PC-3 (cell line): ENCODE results near the gene WDR81. TPM values are rescaled to one million over a fixed set of nuclear protein-coding genes. Genes with fewer than 3 reads are reported as not detected.

Experiments
- ATAC-seq: fragments of 200-7000 bp; cut with Tn5 transposase; 2 replicates; pipeline ENCODE4 v1.9.1; 2020; ENCODE audit warnings: mild to moderate bottlenecking, moderate library complexity
- BruUV-seq: library from RNA; stranded (reverse); fragments of 400-500 nt; replicated peaks from 2 replicates; lab custom pipeline; 2021; lab: Mats Ljungman, UMichigan
- CTCF ChIA-PET: fragments of 300-600 bp; sonication (Branson Sonifier 250); formaldehyde crosslinking; loops from one replicate; lab custom pipeline; 2022; ENCODE audit warnings: antibody characterized with exemption; lab: Charles Lee
- POLR2A ChIA-PET: fragments of 300-600 bp; sonication (Branson Sonifier 250); formaldehyde crosslinking; loops from one replicate; lab custom pipeline; 2022; ENCODE audit warnings: antibody characterized with exemption; ENCODE audit not compliant: unreplicated experiment; lab: Charles Lee
- DNase-seq: peaks from one replicate; pipeline ENCODE4 v3.0.0-alpha.2; 2015
- H2AFZ ChIP-seq: fragments of 300-600 bp; sonication (generic); 2 replicates; pipeline ENCODE4 v1.6.0; 2016; ENCODE audit warnings: antibody characterized with exemption, low read length
- H3F3A ChIP-seq: fragments of 300-600 bp; sonication (generic); one replicate; pipeline ENCODE4 v1.6.0; 2017; ENCODE audit warnings: antibody characterized with exemption, low read length, control low read depth, mild to moderate bottlenecking; ENCODE audit not compliant: unreplicated experiment
- H3K27ac ChIP-seq: fragments of 300-600 bp; sonication (generic); 2 replicates; pipeline ENCODE4 v1.5.1; 2016; ENCODE audit warnings: mild to moderate bottlenecking, low read length
- H3K27me3 ChIP-seq: fragments of 300-600 bp; sonication (generic); 2 replicates; pipeline ENCODE4 v1.6.1; 2016; ENCODE audit warnings: low read length, mixed read lengths
- H3K36me3 ChIP-seq: fragments of 300-600 bp; sonication (generic); 2 replicates; pipeline ENCODE4 v1.6.1; 2016; ENCODE audit warnings: low read depth, mixed run types, low read length, mixed read lengths
- H3K4me1 ChIP-seq: fragments of 300-600 bp; sonication (generic); 2 replicates; pipeline ENCODE4 v1.5.1; 2016; ENCODE audit warnings: low read length; ENCODE audit not compliant: insufficient read depth
- H3K4me2 ChIP-seq: fragments of 300-600 bp; sonication (generic); 2 replicates; pipeline ENCODE4 v1.6.0; 2016; ENCODE audit warnings: low read length
- H3K4me3 ChIP-seq: fragments of 300-600 bp; sonication (generic); 2 replicates; pipeline ENCODE4 v1.5.1; 2016; ENCODE audit warnings: mild to moderate bottlenecking, low read length, mixed read lengths
- H3K79me2 ChIP-seq: fragments of 300-600 bp; sonication (generic); 2 replicates; pipeline ENCODE4 v1.6.1; 2017; ENCODE audit warnings: low read length, mixed read lengths
- H3K9ac ChIP-seq: fragments of 300-600 bp; sonication (generic); 2 replicates; pipeline ENCODE4 v1.6.0; 2016; ENCODE audit warnings: mild to moderate bottlenecking, low read length
- H3K9me2 ChIP-seq: fragments of 300-600 bp; sonication (generic); replicated peaks from 2 replicates; pipeline ENCODE4 v1.6.1; 2016; ENCODE audit warnings: mixed run types, low read length, mixed read lengths
- H3K9me3 ChIP-seq: fragments of 300-600 bp; sonication (generic); 2 replicates; pipeline ENCODE4 v1.6.1; 2016; ENCODE audit warnings: low read length, mixed read lengths
- H4K20me1 ChIP-seq: fragments of 300-600 bp; sonication (generic); 2 replicates; pipeline ENCODE4 v1.6.1; 2016; ENCODE audit warnings: low read length, mixed read lengths
- EZH2 ChIP-seq: fragments of 300-600 bp; sonication (generic); IDR thresholded peaks from one replicate; pipeline ENCODE4 v1.6.1; 2017; ENCODE audit warnings: antibody characterized with exemption, mild to moderate bottlenecking, low read length; ENCODE audit not compliant: unreplicated experiment
- EZH2phosphoT487 ChIP-seq: fragments of 300-600 bp; sonication (generic); IDR thresholded peaks from 2 replicates; pipeline ENCODE4 v1.6.1; 2018; ENCODE audit warnings: mild to moderate bottlenecking, antibody characterized with exemption, low read length, borderline replicate concordance
- intact Hi-C: fragments of 100-400 bp; cut with micrococcal nuclease; formaldehyde crosslinking; loops from 2 replicates; pipeline ENCODE4 v1.9.0; 2023
- total RNA-seq: library from RNA; depleted of rRNA; stranded (reverse); fragments of >200 nt; gene quantifications from 2 replicates; pipeline ENCODE4 v1.2.3, GENCODE V29; 2014
- TF ChIP-seq, protein P1 (sequence below): fragments of 300-600 bp; sonication (generic); conservative IDR thresholded peaks from 2 replicates; pipeline ENCODE4 v1.5.1; 2017; ENCODE audit warnings: antibody characterized with exemption, low read depth, mild to moderate bottlenecking, low read length

The WDR81 gene
- total RNA-seq, 1 experiment from 2014 or later: 14.6 TPM

DNA sequence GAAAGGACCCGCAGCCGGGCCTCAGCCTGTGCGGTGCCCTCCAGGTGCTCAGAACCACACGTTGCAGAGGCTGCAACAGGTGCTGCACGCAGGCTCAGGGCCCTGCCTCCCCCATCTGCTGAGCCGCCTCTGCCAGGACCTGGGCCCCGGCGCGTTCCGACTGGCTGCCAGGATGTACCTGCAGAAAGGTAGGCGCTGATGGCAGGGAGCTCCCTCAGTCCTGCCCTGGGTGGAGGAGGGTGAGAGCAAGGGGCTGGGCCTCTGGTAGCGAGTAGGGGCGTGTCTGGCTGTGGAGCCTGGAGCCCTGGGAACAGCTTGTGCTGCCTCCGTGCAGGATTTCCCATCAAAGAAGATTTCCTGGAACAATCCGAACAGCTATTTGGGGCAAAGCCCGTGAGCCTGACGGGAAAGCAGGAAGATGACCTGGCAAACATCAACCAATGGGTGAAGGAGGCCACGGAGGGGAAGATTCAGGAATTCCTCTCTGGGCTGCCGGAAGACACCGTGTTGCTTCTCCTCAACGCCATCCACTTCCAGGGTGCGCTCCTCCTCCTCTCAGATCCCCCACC is 22.6 kb downstream of the WDR81 start:
- BruUV-seq: no TSS peak
- Histone ChIP-seq H3K79me2 (no peaks in the 10 kb centered on the region), H3K36me3 (no peaks in the 10 kb centered on the region), H3K4me3 (no peak overlapping the region), H3F3A (no peaks in the 10 kb centered on the region), H3K4me2 (no peak overlapping the region), H3K9me3 (no peaks in the 10 kb centered on the region), H2AFZ (no peak overlapping the region), H3K9me2 (no peaks in the 10 kb centered on the region), H3K9ac (no peak overlapping the region), H3K27ac (no peak overlapping the region), H4K20me1 (no peaks in the 10 kb centered on the region), H3K4me1 (peaks cover 2% of the 10 kb centered on the region; the same call in 1 of the 2 replicates), H3K27me3 (no peaks in the 10 kb centered on the region)
- CTCF ChIA-PET: no interaction called here
- DNase-seq (no peak), ATAC-seq (no peak)
- TF ChIP-seq, protein P1, sequence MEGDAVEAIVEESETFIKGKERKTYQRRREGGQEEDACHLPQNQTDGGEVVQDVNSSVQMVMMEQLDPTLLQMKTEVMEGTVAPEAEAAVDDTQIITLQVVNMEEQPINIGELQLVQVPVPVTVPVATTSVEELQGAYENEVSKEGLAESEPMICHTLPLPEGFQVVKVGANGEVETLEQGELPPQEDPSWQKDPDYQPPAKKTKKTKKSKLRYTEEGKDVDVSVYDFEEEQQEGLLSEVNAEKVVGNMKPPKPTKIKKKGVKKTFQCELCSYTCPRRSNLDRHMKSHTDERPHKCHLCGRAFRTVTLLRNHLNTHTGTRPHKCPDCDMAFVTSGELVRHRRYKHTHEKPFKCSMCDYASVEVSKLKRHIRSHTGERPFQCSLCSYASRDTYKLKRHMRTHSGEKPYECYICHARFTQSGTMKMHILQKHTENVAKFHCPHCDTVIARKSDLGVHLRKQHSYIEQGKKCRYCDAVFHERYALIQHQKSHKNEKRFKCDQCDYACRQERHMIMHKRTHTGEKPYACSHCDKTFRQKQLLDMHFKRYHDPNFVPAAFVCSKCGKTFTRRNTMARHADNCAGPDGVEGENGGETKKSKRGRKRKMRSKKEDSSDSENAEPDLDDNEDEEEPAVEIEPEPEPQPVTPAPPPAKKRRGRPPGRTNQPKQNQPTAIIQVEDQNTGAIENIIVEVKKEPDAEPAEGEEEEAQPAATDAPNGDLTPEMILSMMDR: no peak
- TF ChIP-seq EZH2 (no peak), EZH2phosphoT487 (no peak)
- intact Hi-C loops: no loop called here
- POLR2A ChIA-PET: no interaction called here

DNA sequence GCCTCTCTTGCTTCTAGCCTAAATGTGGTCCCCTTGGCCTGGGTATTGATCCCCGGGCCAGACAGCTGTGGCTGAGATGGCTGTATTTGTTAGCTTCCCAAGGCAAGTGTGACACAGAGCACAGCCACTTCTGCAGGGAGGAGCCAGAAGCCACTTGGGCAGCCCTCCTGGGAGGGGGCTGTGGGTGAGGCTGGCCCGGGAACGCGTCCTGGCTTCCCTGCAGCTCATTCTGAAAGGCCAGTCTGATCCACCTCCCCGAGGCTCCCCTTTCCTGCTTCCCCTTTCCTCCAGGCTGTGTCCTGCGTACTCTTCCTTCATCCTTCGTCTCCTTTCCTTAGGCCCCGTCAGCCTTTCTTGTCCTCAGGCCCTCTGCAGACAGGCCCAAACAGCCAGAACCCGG is 26.1 kb downstream of the WDR81 start:
- TF ChIP-seq, protein P1: no peak
- TF ChIP-seq EZH2 (no peak), EZH2phosphoT487 (no peak)
- no peak overlapping the region for H3K4me3 ChIP-seq
- no peaks in the 10 kb centered on the region for H4K20me1 ChIP-seq
- no peaks in the 10 kb centered on the region for H3K36me3 ChIP-seq
- H3F3A ChIP-seq: no peaks in the 10 kb centered on the region
- no peak for DNase-seq
- ChIA-PET CTCF (no interaction called here), POLR2A (no interaction called here)
- H3K27me3 ChIP-seq: no peaks in the 10 kb centered on the region
- BruUV-seq: no TSS peak
- H3K27ac ChIP-seq: no peak overlapping the region
- no peak overlapping the region for H3K4me2 ChIP-seq
- ATAC-seq: no peak
- intact Hi-C loops: no loop called here
- H3K79me2 ChIP-seq: no peaks in the 10 kb centered on the region
- H3K9me2 ChIP-seq: no peaks in the 10 kb centered on the region
- no peak overlapping the region for H2AFZ ChIP-seq
- no peaks in the 10 kb centered on the region for H3K9me3 ChIP-seq
- H3K4me1 ChIP-seq: peaks cover 14% of the 10 kb centered on the region
- H3K9ac ChIP-seq: no peak overlapping the region

DNA sequence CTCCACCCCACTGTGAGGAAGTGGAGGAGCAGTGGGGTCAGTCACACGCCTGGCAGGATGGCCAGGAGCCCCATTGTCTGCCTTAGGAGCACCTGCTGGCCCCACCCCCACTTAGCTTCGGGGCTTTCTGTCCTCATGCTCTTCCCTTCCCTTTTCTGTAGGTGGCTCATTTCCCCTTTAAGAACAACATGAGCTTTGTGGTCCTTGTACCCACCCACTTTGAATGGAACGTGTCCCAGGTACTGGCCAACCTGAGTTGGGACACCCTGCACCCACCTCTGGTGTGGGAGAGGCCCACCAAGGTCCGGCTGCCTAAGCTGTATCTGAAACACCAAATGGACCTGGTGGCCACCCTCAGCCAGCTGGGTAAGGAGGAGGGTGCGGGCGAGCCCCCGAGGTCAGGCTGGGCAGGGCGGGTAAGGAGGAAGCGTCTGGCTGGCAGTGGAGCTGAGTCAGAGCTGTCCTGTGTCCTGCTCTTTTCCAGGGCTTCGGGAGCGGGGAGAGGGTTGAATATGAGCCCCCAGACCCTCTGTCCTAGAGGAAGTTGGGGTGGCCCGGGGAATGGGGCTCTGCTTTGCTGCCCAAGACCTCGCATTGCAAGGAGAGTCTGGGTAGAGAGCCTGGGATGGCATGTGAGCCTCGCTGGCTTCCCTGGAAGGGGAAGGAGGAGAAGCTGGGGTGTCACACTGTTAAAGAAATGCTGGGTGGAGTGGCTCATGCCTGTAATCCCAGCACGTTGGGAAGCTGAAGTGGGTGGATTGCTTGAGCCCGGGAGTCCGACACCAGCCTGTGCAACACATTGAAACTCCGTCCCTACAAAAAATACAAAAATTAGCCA is 28.1 kb downstream of the WDR81 start:
- TF ChIP-seq, protein P1: no peak
- TF ChIP-seq EZH2: no peak
- no peak for TF ChIP-seq EZH2phosphoT487
- Histone ChIP-seq H3K9me2 (no peaks in the 10 kb centered on the region), H3K9ac (no peak overlapping the region), H3K27me3 (no peaks in the 10 kb centered on the region), H3K9me3 (no peaks in the 10 kb centered on the region), H2AFZ (peak overlapping the region; percentile 88), H3K4me1 (peaks cover 14% of the 10 kb centered on the region), H3K36me3 (no peaks in the 10 kb centered on the region), H3K27ac (no peak overlapping the region), H3F3A (no peaks in the 10 kb centered on the region), H3K4me3 (peak overlapping the region; percentile 56), H3K4me2 (peak overlapping the region; percentile 87), H3K79me2 (no peaks in the 10 kb centered on the region), H4K20me1 (no peaks in the 10 kb centered on the region)
- intact Hi-C loops: no loop called here
- ChIA-PET CTCF (no interaction called here), POLR2A (interaction anchor here (0.6 kb wide), 1 partner anchor 104 kb away, joined by 10 read pairs; no protein-coding TSS in a partner anchor)
- DNase-seq: peak; percentile 41
- no TSS peak for BruUV-seq
- ATAC-seq: peak; percentile 90
